HepG2 (cell line): ENCODE results near the gene UBAC2. TPM values are rescaled to one million over a fixed set of nuclear protein-coding genes. Genes with fewer than 3 reads are reported as not detected.

Experiments
- ATAC-seq: fragments of 200-7000 bp; cut with Tn5 transposase; 3 replicates; pipeline ENCODE4 v1.9.1; 2020; ENCODE audit warnings: mild to moderate bottlenecking, moderate library complexity
- BruUV-seq: library from RNA; stranded (reverse); fragments of 400-500 nt; replicated peaks from 2 replicates; lab custom pipeline; 2021; lab: Mats Ljungman, UMichigan
- CTCF ChIA-PET: fragments of 300-600 bp; formaldehyde crosslinking; extraction: SDS; loops from one replicate; lab custom pipeline; 2021; ENCODE audit warnings: low total read pairs, inconsistent platforms, low intra/inter-chr PET ratio; lab: Yijun Ruan, JAX
- POLR2A ChIA-PET: fragments of 350-600 bp; sonication (Branson Sonifier 250); formaldehyde crosslinking; loops from one replicate; lab custom pipeline; 2020; ENCODE audit warnings: antibody characterized with exemption, inconsistent platforms; lab: Yijun Ruan, JAX
- DNase-seq: peaks from one replicate; pipeline ENCODE4 v3.0.0-alpha.2; 2015; ENCODE audit warnings: low spot score
- FAIRE-seq: peaks from 3 replicates; lab custom pipeline; 2011; peaks lifted over from hg19 to GRCh38; lab: Jason Lieb, UNC
- H2AFZ ChIP-seq: one replicate; pipeline ENCODE4 v1.6.1; 2011; ENCODE audit warnings: low read length, inconsistent platforms
- H3K27ac ChIP-seq: fragments of 300-600 bp; 3 replicates; pipeline ENCODE4 v1.8.0; 2011; ENCODE audit warnings: mixed run types, mild to moderate bottlenecking, mixed read lengths, low read length, inconsistent platforms; ENCODE audit not compliant: insufficient read depth; ENCODE audit errors: extremely low read length
- H3K27me3 ChIP-seq, 2 experiments: fragments of 200-600 bp in 1 of 2; 2 replicates in 1 of 2; 3 replicates in 1 of 2; pipeline versions ENCODE4 v1.6.0 to v1.8.0; 2011; ENCODE audit warnings: low read length in 2 of 2, mild to moderate bottlenecking in 2 of 2, moderate library complexity in 2 of 2, inconsistent platforms in 1 of 2; ENCODE audit not compliant: insufficient read depth in 2 of 2, control insufficient read depth in 1 of 2
- H3K36me3 ChIP-seq, 2 experiments: fragments of 200-600 bp in 1 of 2; replicated peaks in 1 of 2; 2 replicates in 1 of 2; 3 replicates in 1 of 2; pipeline versions ENCODE4 v1.5.1 to v1.8.0; 2011; ENCODE audit warnings: low read length in 2 of 2, inconsistent platforms in 1 of 2; ENCODE audit not compliant: insufficient read depth in 2 of 2, control insufficient read depth in 1 of 2
- H3K4me1 ChIP-seq: 2 replicates; pipeline ENCODE4 v1.5.1; 2012; ENCODE audit warnings: low read length, inconsistent platforms; ENCODE audit not compliant: insufficient read depth
- H3K4me2 ChIP-seq: 2 replicates; pipeline ENCODE4 v1.6.0; 2011; ENCODE audit warnings: low read depth, low read length, inconsistent platforms
- H3K4me3 ChIP-seq, 3 experiments: fragments of 200-600 bp in 1 of 3; sonication (generic), shearing (Covaris generic) in 1 of 3; replicated peaks in 1 of 3; 2 replicates each; pipeline ENCODE4 v1.5.1; 2011 to 2016; ENCODE audit warnings: low read length in 3 of 3, inconsistent platforms in 2 of 3, low read depth in 2 of 3, mild to moderate bottlenecking in 2 of 3, control low read depth in 1 of 3, mixed read lengths in 1 of 3; ENCODE audit not compliant: insufficient read depth in 1 of 3
- H3K79me2 ChIP-seq: one replicate; pipeline ENCODE4 v1.6.1; 2011; ENCODE audit warnings: low read length, inconsistent platforms; ENCODE audit not compliant: insufficient read depth
- H3K9ac ChIP-seq: 2 replicates; pipeline ENCODE4 v1.6.0; 2011; ENCODE audit warnings: mild to moderate bottlenecking, low read depth, low read length, inconsistent platforms; ENCODE audit not compliant: insufficient read depth
- H3K9me3 ChIP-seq: 2 replicates; pipeline ENCODE4 v1.5.1; 2012; ENCODE audit warnings: mild to moderate bottlenecking, low read length
- H4K20me1 ChIP-seq: 2 replicates; pipeline ENCODE4 v1.6.0; 2011; ENCODE audit warnings: inconsistent platforms, mild to moderate bottlenecking, low read length, moderate library complexity; ENCODE audit not compliant: insufficient read depth
- CEBPB ChIP-seq: IDR thresholded peaks from 2 replicates; pipeline ENCODE4 v1.6.1; 2011; ENCODE audit warnings: low read depth, low read length, improper control_type of control experiment, borderline replicate concordance
- DR1 ChIP-seq: sonication (generic); formaldehyde crosslinking; IDR thresholded peaks from 2 replicates; pipeline ENCODE4 v1.8.0; 2021; ENCODE audit warnings: mild to moderate bottlenecking, missing genetic modification reagents, inconsistent platforms
- EP300 ChIP-seq, 3 experiments: sonication (generic) in 1 of 3; formaldehyde crosslinking in 1 of 3; IDR thresholded peaks; 2 replicates each; pipeline versions ENCODE4 v1.5.1 to v1.6.1; 2011 to 2020; ENCODE audit warnings: low read depth in 2 of 3, low read length in 2 of 3, borderline replicate concordance in 1 of 3, improper control_type of control experiment in 1 of 3, mild to moderate bottlenecking in 1 of 3, missing genetic modification reagents in 1 of 3, moderate library complexity in 1 of 3
- ESRRA ChIP-seq: sonication (generic); formaldehyde crosslinking; IDR thresholded peaks from 2 replicates; pipeline ENCODE4 v1.5.1; 2020; ENCODE audit warnings: mild to moderate bottlenecking, low read depth, missing genetic modification reagents
- HCFC1 ChIP-seq: fragments of 150-350 bp; IDR thresholded peaks from 2 replicates; pipeline ENCODE4 v1.6.1; 2014; ENCODE audit warnings: low read depth, low read length
- MATR3 ChIP-seq: sonication (generic); formaldehyde crosslinking; IDR thresholded peaks from 2 replicates; pipeline ENCODE4 v1.4.0; 2020; ENCODE audit warnings: missing genetic modification reagents
- POLR2A ChIP-seq, 2 experiments: IDR thresholded peaks; 2 replicates each; pipeline ENCODE4 v1.6.1; 2011; ENCODE audit warnings: low read depth in 2 of 2, low read length in 2 of 2, mild to moderate bottlenecking in 1 of 2, moderate library complexity in 1 of 2; ENCODE audit not compliant: insufficient read depth in 1 of 2
- SIX4 ChIP-seq: sonication (generic); formaldehyde crosslinking; IDR thresholded peaks from 2 replicates; pipeline ENCODE4 v1.4.0; 2020; ENCODE audit warnings: missing genetic modification reagents
- ZFY ChIP-seq: sonication (generic); formaldehyde crosslinking; IDR thresholded peaks from 2 replicates; pipeline ENCODE4 v1.4.0; 2020; ENCODE audit warnings: missing genetic modification reagents
- ZMYM2 ChIP-seq: sonication (generic); formaldehyde crosslinking; IDR thresholded peaks from 2 replicates; pipeline ENCODE4 v1.8.0; 2022; ENCODE audit warnings: mild to moderate bottlenecking, missing genetic modification reagents
- ZMYM4 ChIP-seq: sonication (generic); formaldehyde crosslinking; IDR thresholded peaks from 2 replicates; pipeline ENCODE4 v1.8.1; 2023; ENCODE audit warnings: mild to moderate bottlenecking, missing genetic modification reagents
- ZNF160 ChIP-seq: sonication (generic); formaldehyde crosslinking; IDR thresholded peaks from 2 replicates; pipeline ENCODE4 v1.8.0; 2022; ENCODE audit warnings: mild to moderate bottlenecking, inconsistent platforms, missing genetic modification reagents
- ZNF225 ChIP-seq: sonication (generic); formaldehyde crosslinking; IDR thresholded peaks from 2 replicates; pipeline ENCODE4 v1.4.0; 2020; ENCODE audit warnings: mild to moderate bottlenecking, missing genetic modification reagents
- ZNF510 ChIP-seq: sonication (generic); formaldehyde crosslinking; IDR thresholded peaks from 2 replicates; pipeline ENCODE4 v1.4.0; 2020; ENCODE audit warnings: low read depth, mild to moderate bottlenecking, missing genetic modification reagents
- ZNF644 ChIP-seq: IDR thresholded peaks from 2 replicates; pipeline ENCODE4 v1.6.1; 2016; ENCODE audit warnings: low read depth
- ZNF713 ChIP-seq: sonication (generic); formaldehyde crosslinking; IDR thresholded peaks from 2 replicates; pipeline ENCODE4 v1.4.0; 2020; ENCODE audit warnings: mild to moderate bottlenecking, missing genetic modification reagents
- WGBS: methylation state at CpG from one replicate; pipeline ENCODE4 v1.1.6; 2017; ENCODE audit warnings: low lambda C conversion rate; 5-methylcytosine and 5-hydroxymethylcytosine counted together
- in situ Hi-C: cut with HindIII; loops from 2 replicates; pipeline ENCODE4 v1.10.0; 2017; ENCODE audit warnings: low pct_unique_long_range_greater_than_20kb; ENCODE audit not compliant: extremely low pct_ligation_motif_present
- intact Hi-C: fragments of 100-400 bp; cut with micrococcal nuclease; formaldehyde crosslinking; loops from one replicate; pipeline ENCODE4 v1.10.0; 2022; ENCODE audit not compliant: unreplicated experiment
- polyA plus RNA-seq, 8 experiments: library from polyadenylated mRNA; depleted of rRNA in 3 of 8; stranded (reverse) in 7 of 8; unstranded in 1 of 8; fragments of >200 nt; fragmentation: Illumina TruSeq in 4 of 8; extraction: Trizol in 4 of 8; gene quantifications; 2 replicates each; pipeline versions ENCODE4 v1.2.1 to v1.2.3, GENCODE V29; 2011 to 2016; ENCODE audit warnings: low read depth in 4 of 8, missing spikeins in 1 of 8, mixed read lengths in 1 of 8; ENCODE audit not compliant: insufficient read depth in 1 of 8
- total RNA-seq, 5 experiments: library from RNA; depleted of rRNA; stranded (reverse); fragments of >200 nt; fragmentation: Illumina TruSeq; extraction: Trizol; gene quantifications; 2 replicates each; pipeline ENCODE4 v1.2.3, GENCODE V29; 2016; ENCODE audit warnings: low read depth in 1 of 5
- TF ChIP-seq, protein P1 (sequence below): sonication (generic); formaldehyde crosslinking; IDR thresholded peaks from 2 replicates; pipeline ENCODE4 v1.4.0; 2020; ENCODE audit warnings: mild to moderate bottlenecking, missing genetic modification reagents

The UBAC2 gene
- total and polyA plus RNA-seq, 2 of the 13 experiments (the other 11 are each of a cell fraction or from before 2014, with no cell fraction given): 61.3 to 80.8 TPM

DNA sequence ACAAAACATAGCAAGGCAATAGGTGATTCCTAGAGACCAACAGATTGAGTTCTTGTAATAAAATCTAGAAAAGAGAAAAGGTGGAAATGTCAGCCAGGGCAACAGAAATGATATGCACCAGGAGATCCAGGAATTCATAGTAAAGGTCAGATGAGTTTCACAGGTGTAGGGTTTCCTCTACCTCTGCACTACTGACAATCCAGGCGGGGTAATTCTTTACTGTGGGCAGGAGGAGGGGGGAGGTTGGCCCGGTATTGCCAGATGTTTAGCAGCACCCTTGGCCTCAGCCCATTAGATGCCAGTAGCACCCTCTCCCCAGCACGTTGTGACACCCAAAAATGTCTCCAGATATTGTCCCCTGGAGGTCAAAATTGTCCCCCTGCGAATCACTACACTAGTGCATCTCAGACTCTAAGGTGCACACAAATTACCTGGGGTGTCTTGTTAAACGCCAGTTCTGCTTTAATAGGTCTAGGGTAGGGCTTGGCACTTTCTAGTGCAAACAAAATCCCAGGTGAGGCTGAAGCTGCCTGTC is 3.5 kb upstream of the UBAC2 start (continued):
- TF ChIP-seq DR1 (CRISPR knock-in tag) (no peak), ZMYM2 (CRISPR knock-in tag) (no peak), ZMYM4 (CRISPR knock-in tag) (no peak), MATR3 (no peak), ZFY (CRISPR knock-in tag) (no peak)

- peak; percentile 18 for ATAC-seq
- in situ Hi-C loops: no loop called here
- CTCF ChIA-PET: interaction anchor here (0.9 kb wide), 1 partner anchor 66 kb away, joined by 4 read pairs; no protein-coding TSS in a partner anchor
- TF ChIP-seq ZNF225: 0 out of 2 replicates have a peak, but pooled peaks have one; percentile 34
- 0 out of 2 replicates have a peak, but pooled peaks have one; percentile 1 for TF ChIP-seq ZNF713
- TF ChIP-seq POLR2A (IDR thresholded peaks at IDR 0.05; ENCODE audit: insufficient read depth in 1 of 2, low read depth in 2 of 2, low read length in 2 of 2): 0 out of 4 replicates have a peak, but pooled peaks of 1 of the 2 experiments have one; percentile 18
- 0 out of 4 replicates have a peak, but pooled peaks of 1 of the 2 experiments have one; percentile 10 for TF ChIP-seq EP300 (IDR thresholded peaks at IDR 0.05; ENCODE audit: low read depth in 2 of 2, low read length in 2 of 2)
- TF ChIP-seq EP300 (CRISPR knock-in tag; IDR thresholded peaks at IDR 0.05; ENCODE audit: borderline replicate concordance): no peak
- no peak for TF ChIP-seq HCFC1
- no peak for TF ChIP-seq ESRRA (CRISPR knock-in tag)
- 0 out of 2 replicates have a peak, but pooled peaks have one; percentile 4 for TF ChIP-seq ZNF160 (CRISPR knock-in tag)
- TF ChIP-seq, protein P1, sequence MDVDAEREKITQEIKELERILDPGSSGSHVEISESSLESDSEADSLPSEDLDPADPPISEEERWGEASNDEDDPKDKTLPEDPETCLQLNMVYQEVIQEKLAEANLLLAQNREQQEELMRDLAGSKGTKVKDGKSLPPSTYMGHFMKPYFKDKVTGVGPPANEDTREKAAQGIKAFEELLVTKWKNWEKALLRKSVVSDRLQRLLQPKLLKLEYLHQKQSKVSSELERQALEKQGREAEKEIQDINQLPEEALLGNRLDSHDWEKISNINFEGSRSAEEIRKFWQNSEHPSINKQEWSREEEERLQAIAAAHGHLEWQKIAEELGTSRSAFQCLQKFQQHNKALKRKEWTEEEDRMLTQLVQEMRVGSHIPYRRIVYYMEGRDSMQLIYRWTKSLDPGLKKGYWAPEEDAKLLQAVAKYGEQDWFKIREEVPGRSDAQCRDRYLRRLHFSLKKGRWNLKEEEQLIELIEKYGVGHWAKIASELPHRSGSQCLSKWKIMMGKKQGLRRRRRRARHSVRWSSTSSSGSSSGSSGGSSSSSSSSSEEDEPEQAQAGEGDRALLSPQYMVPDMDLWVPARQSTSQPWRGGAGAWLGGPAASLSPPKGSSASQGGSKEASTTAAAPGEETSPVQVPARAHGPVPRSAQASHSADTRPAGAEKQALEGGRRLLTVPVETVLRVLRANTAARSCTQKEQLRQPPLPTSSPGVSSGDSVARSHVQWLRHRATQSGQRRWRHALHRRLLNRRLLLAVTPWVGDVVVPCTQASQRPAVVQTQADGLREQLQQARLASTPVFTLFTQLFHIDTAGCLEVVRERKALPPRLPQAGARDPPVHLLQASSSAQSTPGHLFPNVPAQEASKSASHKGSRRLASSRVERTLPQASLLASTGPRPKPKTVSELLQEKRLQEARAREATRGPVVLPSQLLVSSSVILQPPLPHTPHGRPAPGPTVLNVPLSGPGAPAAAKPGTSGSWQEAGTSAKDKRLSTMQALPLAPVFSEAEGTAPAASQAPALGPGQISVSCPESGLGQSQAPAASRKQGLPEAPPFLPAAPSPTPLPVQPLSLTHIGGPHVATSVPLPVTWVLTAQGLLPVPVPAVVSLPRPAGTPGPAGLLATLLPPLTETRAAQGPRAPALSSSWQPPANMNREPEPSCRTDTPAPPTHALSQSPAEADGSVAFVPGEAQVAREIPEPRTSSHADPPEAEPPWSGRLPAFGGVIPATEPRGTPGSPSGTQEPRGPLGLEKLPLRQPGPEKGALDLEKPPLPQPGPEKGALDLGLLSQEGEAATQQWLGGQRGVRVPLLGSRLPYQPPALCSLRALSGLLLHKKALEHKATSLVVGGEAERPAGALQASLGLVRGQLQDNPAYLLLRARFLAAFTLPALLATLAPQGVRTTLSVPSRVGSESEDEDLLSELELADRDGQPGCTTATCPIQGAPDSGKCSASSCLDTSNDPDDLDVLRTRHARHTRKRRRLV (CRISPR knock-in tag): 0 out of 2 replicates have a peak, but pooled peaks have one; percentile 3
- TF ChIP-seq SIX4: no peak
- peak; percentile 40; the same call in 1 of the 2 replicates for TF ChIP-seq CEBPB
- no peak for TF ChIP-seq ZNF644 (CRISPR knock-in tag)
- peak; percentile 50; the same call in 1 of the 2 replicates for TF ChIP-seq ZNF510 (CRISPR knock-in tag)
These were observed 868 bp upstream of the UBAC2 start for GRCh38 chr13:99199541-99200431.

More at GRCh38 chr13:99199541-99200431, 868 bp upstream of the UBAC2 start:
- peak; percentile 39 for FAIRE-seq
- TSS peak; percentile 86 for BruUV-seq
- no peaks in the 10 kb centered on the region for H4K20me1 ChIP-seq
- peak overlapping the region; percentile 79 to 99 (median 96) for H3K4me3 ChIP-seq
- H3K36me3 ChIP-seq: no peaks in the 10 kb centered on the region
- H3K27me3 ChIP-seq: no peaks in the 10 kb centered on the region
- H3K27ac ChIP-seq: peak overlapping the region; percentile 83
- H3K4me1 ChIP-seq: peaks cover 40% of the 10 kb centered on the region
- POLR2A ChIA-PET: interaction anchor here (0.7 to 2.3 kb wide), 16 partner anchors 10 to 360 kb away, joined by 3 to 16 read pairs (median 4); no protein-coding TSS in a partner anchor
- H3K79me2 ChIP-seq: peaks cover 32% of the 10 kb centered on the region
- H3K9ac ChIP-seq: peak overlapping the region; percentile 97
- intact Hi-C loops: loop anchor here (2.0 to 5.0 kb wide), 2 partner anchors 61 to 298 kb away; no protein-coding TSS in a partner anchor
- H2AFZ ChIP-seq: no peak overlapping the region
- peak overlapping the region; percentile 77 for H3K4me2 ChIP-seq
- DNase-seq: no peak
- WGBS: 13% methylated on average over 17 of the region's 37 CpGs
- H3K9me3 ChIP-seq: no peaks in the 10 kb centered on the region
